CD4-positive, alpha-beta T cell treated with Interferon gamma for 1 hour (primary cell): Measurements from ENCODE around the gene HIPK2.

Source experiments
- DNase-seq: peaks from one replicate; pipeline ENCODE4 v3.0.0-alpha.2; 2020

Gene HIPK2

GRCh38 chr7:139777948-139778841 lies at the start of gene HIPK2:
Gene HIPK2, minus strand, starts transcription at chr7:139777998. Its CDS starts 375 bp downstream, at chr7:139777623.
- DNase-seq = peak; percentile 72

- DNase-seq = no peak
These were observed 49.2 kb upstream of the HIPK2 start for GRCh38 chr7:139827042-139827441.

- DNase-seq = no peak
These were observed 48.0 kb upstream of the HIPK2 start for GRCh38 chr7:139825666-139826290.

- no peak for DNase-seq
These were observed 46.2 kb upstream of the HIPK2 start for GRCh38 chr7:139823959-139824521.

- no peak for DNase-seq
These were observed 45.1 kb upstream of the HIPK2 start for GRCh38 chr7:139822855-139823254.

- DNase-seq = no peak
These were observed 43.7 kb upstream of the HIPK2 start for GRCh38 chr7:139821349-139822105.

- DNase-seq = peak; percentile 9
These were observed 42.3 kb upstream of the HIPK2 start for GRCh38 chr7:139820089-139820488.

GRCh38 chr7:139817249-139817648 lies 39.5 kb upstream of the HIPK2 start:
- DNase-seq = no peak

GRCh38 chr7:139813689-139814088 lies 35.9 kb upstream of the HIPK2 start:
- DNase-seq = no peak

- no peak for DNase-seq
These were observed 35.4 kb upstream of the HIPK2 start for GRCh38 chr7:139813151-139813550.

- no peak for DNase-seq
These were observed 33.3 kb upstream of the HIPK2 start for GRCh38 chr7:139811066-139811465.

- no peak for DNase-seq
These were observed 31.1 kb upstream of the HIPK2 start for GRCh38 chr7:139808846-139809442.

- no peak for DNase-seq
These were observed 30.6 kb upstream of the HIPK2 start for GRCh38 chr7:139808427-139808826.

- DNase-seq = no peak
These were observed 29.2 kb upstream of the HIPK2 start for GRCh38 chr7:139807009-139807408.

- no peak for DNase-seq
These were observed 26.8 kb upstream of the HIPK2 start for GRCh38 chr7:139804571-139804970.

GRCh38 chr7:139799586-139799985 lies 21.8 kb upstream of the HIPK2 start:
- DNase-seq = no peak

GRCh38 chr7:139798892-139799291 lies 21.1 kb upstream of the HIPK2 start:
- no peak for DNase-seq

GRCh38 chr7:139798221-139798620 lies 20.4 kb upstream of the HIPK2 start:
- no peak for DNase-seq

- no peak for DNase-seq
These were observed 19.8 kb upstream of the HIPK2 start for GRCh38 chr7:139797607-139798006.

- DNase-seq = no peak
These were observed 13.5 kb upstream of the HIPK2 start for GRCh38 chr7:139791316-139791715.

GRCh38 chr7:139784648-139785047 lies 6.8 kb upstream of the HIPK2 start:
- no peak for DNase-seq

GRCh38 chr7:139783647-139784385 lies 6.0 kb upstream of the HIPK2 start:
- DNase-seq = no peak
